ENCODE data around the gene EDA.

GRCh38 chrX:70001269-70001668 is 385.4 kb downstream of the EDA start:
- TF ChIP-seq CTCF (IDR thresholded peaks at IDR 0.05 in 4 of 5, conservative IDR thresholded peaks at IDR 0.05 in 1 of 5) (no peak), POLR2A (IDR thresholded peaks at IDR 0.05) (no peak)

All from gastrocnemius medialis (tissue), 4 donors.